GM18867 (cell line): ENCODE results near the gene YWHAQ.
"Not testable (repeated sequence)": the region's sequence is repeated elsewhere in the genome, so short reads cannot be mapped to it uniquely, and the experiment has no call there.

Source experiments
- ATAC-seq: cut with Tn5 transposase; IDR thresholded peaks from one replicate; pipeline ENCODE4 v1.9.1; 2021; ENCODE audit warnings: mild to moderate bottlenecking, moderate library complexity; ENCODE audit not compliant: unreplicated experiment

YWHAQ gene

GRCh38 chr2:9554921-9555296 lies 75.9 kb downstream of the YWHAQ start:
- no peak for ATAC-seq

- ATAC-seq = no peak
These were observed 78.3 kb downstream of the YWHAQ start for GRCh38 chr2:9552219-9553178.

- not testable (repeated sequence) for ATAC-seq
These were observed 79.9 kb downstream of the YWHAQ start for GRCh38 chr2:9550859-9551391.

GRCh38 chr2:9549420-9549819 lies 81.4 kb downstream of the YWHAQ start:
- no peak for ATAC-seq

GRCh38 chr2:9548506-9548905 lies 82.3 kb downstream of the YWHAQ start:
- peak; percentile 76 for ATAC-seq

- ATAC-seq = no peak
These were observed 83.4 kb downstream of the YWHAQ start for GRCh38 chr2:9547262-9547991.

GRCh38 chr2:9545502-9545901 lies 85.3 kb downstream of the YWHAQ start:
- no peak for ATAC-seq

GRCh38 chr2:9543557-9543956 lies 87.2 kb downstream of the YWHAQ start:
- no peak for ATAC-seq

GRCh38 chr2:9539531-9539930 lies 91.3 kb downstream of the YWHAQ start:
- no peak for ATAC-seq

GRCh38 chr2:9538000-9538507 lies 92.7 kb downstream of the YWHAQ start:
- no peak for ATAC-seq

GRCh38 chr2:9536504-9536903 lies 94.3 kb downstream of the YWHAQ start:
- ATAC-seq = no peak

GRCh38 chr2:9535177-9535576 lies 95.6 kb downstream of the YWHAQ start:
- no peak for ATAC-seq
